Measurements from ENCODE around the gene NEMF.

Gene NEMF

DNA sequence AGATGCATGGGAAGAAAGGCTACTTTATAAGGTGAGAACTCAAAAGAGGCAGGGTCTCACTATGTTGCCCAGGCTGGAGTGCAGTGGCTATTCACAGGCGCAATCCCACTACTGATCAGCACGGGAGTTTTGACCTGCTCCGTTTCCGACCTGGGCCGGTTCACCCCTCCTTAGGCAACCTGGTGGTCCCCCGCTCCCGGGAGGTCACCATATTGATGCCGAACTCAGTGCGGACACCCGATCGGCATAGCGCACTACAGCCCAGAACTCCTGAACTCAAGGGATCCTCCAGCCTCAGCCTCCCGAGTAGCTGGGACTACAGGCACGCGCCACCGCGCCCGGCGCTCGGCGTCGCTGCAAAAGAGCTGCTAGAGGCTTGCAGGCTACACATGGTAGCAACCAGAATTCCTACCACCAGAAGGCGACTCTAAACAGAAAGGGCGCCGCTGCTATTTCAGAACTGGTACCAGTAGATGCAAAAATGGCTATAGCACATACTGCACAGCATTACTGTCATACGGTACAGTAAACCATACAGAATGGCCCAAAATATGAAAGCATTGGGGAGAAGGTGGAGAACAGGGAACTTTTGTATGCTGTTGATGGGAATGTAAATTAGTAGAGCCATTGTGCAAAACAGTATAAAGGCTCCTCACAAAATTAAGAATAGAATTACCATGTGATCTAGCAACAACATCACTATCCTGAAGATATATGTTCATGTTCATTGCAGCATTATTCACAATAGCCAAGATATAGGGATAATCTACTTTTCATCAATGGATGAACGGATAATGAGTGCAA lies 1.2 kb upstream of the NEMF start:
- peak; percentile 46 for DNase-seq (ENCODE audit: low read depth)
- TF ChIP-seq, protein P1, sequence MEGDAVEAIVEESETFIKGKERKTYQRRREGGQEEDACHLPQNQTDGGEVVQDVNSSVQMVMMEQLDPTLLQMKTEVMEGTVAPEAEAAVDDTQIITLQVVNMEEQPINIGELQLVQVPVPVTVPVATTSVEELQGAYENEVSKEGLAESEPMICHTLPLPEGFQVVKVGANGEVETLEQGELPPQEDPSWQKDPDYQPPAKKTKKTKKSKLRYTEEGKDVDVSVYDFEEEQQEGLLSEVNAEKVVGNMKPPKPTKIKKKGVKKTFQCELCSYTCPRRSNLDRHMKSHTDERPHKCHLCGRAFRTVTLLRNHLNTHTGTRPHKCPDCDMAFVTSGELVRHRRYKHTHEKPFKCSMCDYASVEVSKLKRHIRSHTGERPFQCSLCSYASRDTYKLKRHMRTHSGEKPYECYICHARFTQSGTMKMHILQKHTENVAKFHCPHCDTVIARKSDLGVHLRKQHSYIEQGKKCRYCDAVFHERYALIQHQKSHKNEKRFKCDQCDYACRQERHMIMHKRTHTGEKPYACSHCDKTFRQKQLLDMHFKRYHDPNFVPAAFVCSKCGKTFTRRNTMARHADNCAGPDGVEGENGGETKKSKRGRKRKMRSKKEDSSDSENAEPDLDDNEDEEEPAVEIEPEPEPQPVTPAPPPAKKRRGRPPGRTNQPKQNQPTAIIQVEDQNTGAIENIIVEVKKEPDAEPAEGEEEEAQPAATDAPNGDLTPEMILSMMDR (IDR thresholded peaks at IDR 0.05; ENCODE audit: control insufficient read depth, insufficient read depth, low read depth, low read length, missing control alignments), result peak; percentile 86
- peak overlapping the region; percentile 87 for H3K4me3 ChIP-seq (ENCODE audit: control insufficient read depth, low read depth, low read length)

DNA sequence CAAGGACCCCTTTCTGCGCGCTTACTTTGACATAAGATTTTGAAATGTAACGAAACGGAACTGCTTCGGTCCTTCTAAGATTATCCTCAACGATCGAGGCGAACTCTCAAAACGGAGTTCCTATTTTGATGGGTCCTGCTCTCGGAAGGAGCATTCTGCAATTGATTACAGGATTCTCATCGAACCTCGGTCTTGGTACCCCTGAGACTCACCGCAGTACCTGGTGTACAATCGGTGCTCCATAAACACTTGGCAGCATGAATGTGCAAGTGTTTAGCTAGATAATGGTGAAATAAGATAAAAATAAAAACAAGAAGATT lies 530 bp upstream of the NEMF start:
- TF ChIP-seq, protein P1 (IDR thresholded peaks at IDR 0.05; ENCODE audit: control insufficient read depth, insufficient read depth, low read depth, low read length, missing control alignments), result no peak
- H3K4me3 ChIP-seq (ENCODE audit: control insufficient read depth, low read depth, low read length), result peak overlapping the region; percentile 87
- DNase-seq (ENCODE audit: low read depth), result no peak

DNA sequence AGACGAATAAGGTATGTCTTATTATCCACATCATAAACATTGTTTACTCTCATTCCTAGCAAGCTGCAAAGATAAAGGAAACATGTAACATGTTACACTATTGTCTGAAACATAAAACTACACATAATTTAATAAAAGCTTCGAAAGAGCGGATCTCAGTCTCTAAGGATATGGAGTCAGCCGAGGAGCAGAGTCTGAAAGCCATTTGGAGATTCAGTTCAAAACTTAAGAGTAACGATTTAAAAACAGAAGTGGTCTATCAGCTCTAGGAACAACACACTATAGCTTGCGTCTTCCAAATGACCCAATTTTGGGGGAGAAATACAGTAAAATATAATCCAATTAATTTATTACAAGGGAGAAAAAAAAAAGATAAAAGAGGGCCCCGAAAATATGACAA lies 775 bp downstream of the NEMF start:
- TF ChIP-seq, protein P1 (IDR thresholded peaks at IDR 0.05; ENCODE audit: control insufficient read depth, insufficient read depth, low read depth, low read length, missing control alignments), result no peak
- DNase-seq (ENCODE audit: low read depth), result no peak
- H3K4me3 ChIP-seq (ENCODE audit: control insufficient read depth, low read depth, low read length), result peak overlapping the region; percentile 87

DNA sequence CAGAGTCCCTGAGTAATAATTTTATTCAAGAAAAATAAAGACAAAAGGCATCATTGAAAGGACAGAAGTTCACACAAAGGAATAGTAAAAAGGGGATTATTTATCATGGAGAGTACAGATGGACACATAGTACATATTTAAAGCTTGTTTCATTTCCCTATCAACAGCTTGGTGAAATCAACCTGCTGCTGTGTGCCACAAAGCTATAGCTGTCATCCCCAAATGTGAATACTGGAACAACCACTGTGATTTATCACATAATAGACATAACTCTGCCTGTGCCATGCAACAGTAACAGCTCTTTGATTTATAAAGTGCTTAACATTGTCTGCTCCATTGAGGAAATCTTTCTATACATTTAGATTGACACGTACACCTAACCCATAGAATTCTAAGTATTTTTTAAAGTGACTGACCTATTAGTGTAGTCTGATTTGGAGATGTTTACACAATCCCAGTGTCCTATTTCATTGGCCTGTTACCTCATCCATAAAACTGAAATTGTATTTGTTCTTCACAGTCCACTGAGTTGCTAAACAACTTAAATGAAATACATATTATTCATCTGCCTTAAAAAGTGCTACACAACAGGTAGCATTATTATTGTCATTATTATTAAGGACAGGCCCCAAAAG lies 3.3 kb downstream of the NEMF start:
- DNase-seq (ENCODE audit: low read depth), result no peak
- H3K4me3 ChIP-seq (ENCODE audit: control insufficient read depth, low read depth, low read length), result no peak overlapping the region
- TF ChIP-seq, protein P1 (IDR thresholded peaks at IDR 0.05; ENCODE audit: control insufficient read depth, insufficient read depth, low read depth, low read length, missing control alignments), result no peak

DNA sequence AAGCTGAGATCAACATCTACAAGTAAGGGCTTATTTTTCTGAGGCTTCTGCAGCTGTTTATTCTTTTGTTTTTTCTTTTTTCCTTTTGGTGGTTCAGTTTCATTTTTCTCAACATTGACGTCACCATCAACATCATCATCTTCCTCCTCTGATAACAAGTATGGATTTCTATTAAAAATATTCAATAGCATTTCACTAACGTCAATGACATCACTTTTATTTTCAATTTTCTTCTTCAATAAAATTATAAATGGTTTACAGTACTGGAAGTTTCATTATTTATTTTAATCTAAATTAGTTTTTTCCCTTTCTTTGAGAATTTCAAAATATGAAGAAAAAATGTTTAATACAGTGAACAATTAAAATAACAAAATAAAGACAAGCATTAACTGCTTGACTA lies 23.9 kb downstream of the NEMF start:
- DNase-seq (ENCODE audit: low read depth), result no peak
- no peak overlapping the region for H3K4me3 ChIP-seq (ENCODE audit: control insufficient read depth, low read depth, low read length)
- TF ChIP-seq, protein P1 (IDR thresholded peaks at IDR 0.05; ENCODE audit: control insufficient read depth, insufficient read depth, low read depth, low read length, missing control alignments), result no peak

DNA sequence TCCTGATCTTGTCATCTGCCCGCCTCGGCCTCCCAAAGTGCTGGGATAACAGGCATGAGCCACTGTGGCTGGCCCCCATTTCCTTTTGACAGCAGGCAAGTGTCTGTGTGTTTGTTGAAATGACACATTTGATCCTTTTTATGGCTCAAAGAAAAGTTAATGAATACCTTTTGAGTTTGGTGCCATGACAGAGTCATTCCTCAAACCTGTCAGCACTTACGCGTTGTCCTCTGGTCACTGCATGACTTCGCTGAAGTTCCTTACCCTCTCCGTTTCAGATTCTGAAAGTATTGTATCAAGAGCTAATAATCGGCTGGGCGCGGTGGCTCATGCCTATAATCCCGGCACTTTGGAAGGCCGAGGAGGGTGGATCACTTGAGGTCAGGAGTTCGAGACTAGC lies 32.4 kb downstream of the NEMF start:
- no peak overlapping the region for H3K4me3 ChIP-seq (ENCODE audit: control insufficient read depth, low read depth, low read length)
- DNase-seq (ENCODE audit: low read depth), result no peak
- TF ChIP-seq, protein P1 (IDR thresholded peaks at IDR 0.05; ENCODE audit: control insufficient read depth, insufficient read depth, low read depth, low read length, missing control alignments), result no peak

All from AG09309 (cell line).